HG03025 (cell line): ENCODE data around the gene SAT2.
"Not testable (repeated sequence)": the region's sequence is repeated elsewhere in the genome, so short reads cannot be mapped to it uniquely, and the experiment has no call there.

Source experiments
- ATAC-seq: cut with Tn5 transposase; IDR thresholded peaks from one replicate; pipeline ENCODE4 v1.9.1; 2021; ENCODE audit warnings: mild to moderate bottlenecking, moderate library complexity; ENCODE audit not compliant: unreplicated experiment, low FRiP score

SAT2 gene

DNA sequence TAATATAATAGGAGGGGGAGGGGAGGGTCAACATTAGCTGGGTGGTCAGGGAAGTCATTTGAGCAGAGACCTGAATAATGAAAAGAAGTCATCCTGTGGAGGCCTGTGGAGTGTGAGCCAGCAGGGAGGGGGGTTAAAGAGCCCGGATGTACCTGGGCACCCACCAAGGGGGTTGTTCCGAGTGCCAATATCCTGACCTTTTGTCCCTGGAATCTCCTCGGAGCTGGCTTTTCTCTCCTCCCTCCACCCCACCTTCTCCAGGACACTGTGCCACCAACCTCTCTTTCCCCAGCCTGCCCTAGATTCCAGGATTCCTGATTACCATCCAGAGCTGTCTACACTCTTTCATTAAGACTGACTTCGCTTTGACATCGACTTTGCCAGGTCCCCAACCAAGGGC, 8.5 kb upstream of the SAT2 start:
- no peak for ATAC-seq

DNA sequence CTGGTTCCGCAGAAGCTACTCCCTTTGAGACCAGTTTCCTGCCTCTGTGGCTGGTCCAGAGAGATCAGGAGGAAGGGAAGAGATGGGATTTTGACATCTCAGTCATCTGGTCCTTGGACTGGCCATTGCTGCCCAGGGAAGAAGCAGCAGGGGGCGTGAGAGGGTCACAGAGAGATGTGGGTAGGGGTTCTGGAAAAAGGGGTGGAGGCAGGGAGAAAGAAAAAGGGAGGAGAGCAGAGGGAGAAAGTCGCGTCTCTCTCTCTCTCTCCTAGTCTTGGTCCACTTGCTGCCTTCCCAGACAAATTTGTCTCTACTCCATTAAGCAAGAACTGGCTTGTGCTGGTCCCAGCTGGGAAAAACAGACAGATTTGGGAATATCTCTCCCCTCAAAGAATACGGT, 6.8 kb upstream of the SAT2 start:
- ATAC-seq = no peak

GRCh38 chr17:7633093-7633492, 5.5 kb upstream of the SAT2 start:
- ATAC-seq = no peak

DNA sequence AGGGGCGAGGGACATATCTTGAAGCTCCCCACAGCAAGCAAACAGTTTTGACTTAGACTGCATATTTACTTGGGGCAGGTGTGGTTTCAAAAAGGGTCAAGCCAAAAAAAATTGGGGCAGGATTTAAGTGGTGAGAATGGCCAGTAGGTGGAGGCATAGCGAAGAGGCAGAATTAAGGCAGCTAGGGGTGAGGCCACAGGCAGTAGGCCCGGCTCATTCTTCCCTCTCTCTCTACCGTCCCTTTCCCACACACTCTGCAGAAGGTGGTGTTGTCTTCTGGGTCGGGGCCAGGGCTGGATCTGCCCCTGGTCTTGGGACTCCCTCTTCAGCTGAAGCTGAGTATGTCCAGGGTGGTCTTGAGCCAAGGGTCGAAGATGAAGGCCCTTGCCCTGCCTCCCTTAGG, 4.9 kb upstream of the SAT2 start:
- ATAC-seq = no peak

GRCh38 chr17:7631398-7632380, 4.1 kb upstream of the SAT2 start:
- no peak for ATAC-seq

DNA sequence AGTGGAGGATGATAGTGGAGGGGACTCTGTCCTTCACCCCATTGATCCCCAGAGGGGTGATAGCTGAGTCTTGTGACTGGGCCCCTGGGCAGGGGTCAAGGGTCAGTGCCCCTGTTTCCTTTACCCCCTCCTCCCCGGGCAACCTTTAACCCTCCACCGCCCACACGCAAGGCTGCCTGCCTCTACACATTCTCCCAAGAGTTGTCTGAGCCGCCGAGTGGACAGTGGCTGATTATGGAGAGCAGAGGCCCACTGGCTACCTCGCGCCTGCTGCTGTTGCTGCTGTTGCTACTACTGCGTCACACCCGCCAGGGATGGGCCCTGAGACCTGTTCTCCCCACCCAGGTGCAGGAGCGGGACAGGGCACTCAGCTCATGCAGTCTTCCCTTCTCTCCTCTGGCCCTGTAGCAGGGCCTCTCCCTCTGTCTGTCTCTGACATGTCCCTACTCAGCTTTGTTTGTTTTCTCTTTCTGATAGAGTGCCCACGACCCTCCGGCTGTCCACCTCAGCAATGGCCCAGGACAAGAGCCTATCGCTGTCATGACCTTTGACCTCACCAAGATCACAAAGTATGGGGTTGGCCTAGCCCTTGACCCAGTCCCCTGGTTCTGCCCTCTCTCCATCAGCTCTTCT, 2.4 kb upstream of the SAT2 start, which contains the start of gene SHBG:
SHBG (plus strand) TSS at position 197 of the 633 bp plus-strand sequence; CDS start at position 235, 38 bp downstream.
- ATAC-seq = no peak

- ATAC-seq = no peak
Measured at GRCh38 chr17:7626956-7627249, 718 bp downstream of the SAT2 start.

DNA sequence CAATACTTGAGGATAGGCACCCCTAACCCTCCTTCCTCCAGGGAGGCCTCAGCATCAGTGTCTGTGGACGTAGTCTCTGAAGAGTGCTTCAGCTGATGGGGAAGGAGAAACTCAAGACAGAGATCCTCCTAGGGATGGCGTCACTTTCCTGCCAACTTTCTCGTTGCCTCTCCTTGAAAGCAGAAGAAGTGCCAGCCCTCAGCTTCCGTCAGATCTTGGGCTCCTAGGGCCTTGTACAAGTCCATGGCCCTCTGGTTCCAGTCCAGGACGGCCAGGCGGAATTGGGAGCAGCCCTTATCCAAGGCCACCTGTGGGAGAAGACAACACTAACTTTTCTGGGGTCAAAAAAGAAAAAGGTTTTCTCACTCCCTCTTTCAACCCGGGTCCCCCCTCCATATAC, 1.3 kb downstream of the SAT2 start:
- no peak for ATAC-seq

DNA sequence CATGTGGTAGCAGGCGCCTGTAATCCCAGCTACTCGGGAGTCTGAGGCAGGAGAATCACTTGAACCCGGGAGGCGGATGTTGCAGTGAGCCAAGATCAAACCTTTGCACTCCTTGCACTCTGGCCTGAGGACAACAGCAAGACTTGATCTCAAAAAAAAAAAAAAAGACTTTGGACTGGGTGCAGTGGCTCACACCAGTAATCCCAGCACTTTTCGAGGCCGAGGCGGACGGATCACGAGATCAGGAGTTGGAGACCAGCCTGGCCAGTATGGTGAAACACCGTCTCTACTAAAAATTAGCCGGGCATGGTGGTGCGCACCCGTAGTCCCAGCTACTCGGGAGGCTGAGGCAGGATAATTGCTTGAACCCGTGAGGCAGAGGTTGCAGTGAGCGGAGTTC, 1.9 kb downstream of the SAT2 start:
- ATAC-seq = not testable (repeated sequence)

- ATAC-seq = no peak
Measured at GRCh38 chr17:7623661-7624060, 4.0 kb downstream of the SAT2 start.

DNA sequence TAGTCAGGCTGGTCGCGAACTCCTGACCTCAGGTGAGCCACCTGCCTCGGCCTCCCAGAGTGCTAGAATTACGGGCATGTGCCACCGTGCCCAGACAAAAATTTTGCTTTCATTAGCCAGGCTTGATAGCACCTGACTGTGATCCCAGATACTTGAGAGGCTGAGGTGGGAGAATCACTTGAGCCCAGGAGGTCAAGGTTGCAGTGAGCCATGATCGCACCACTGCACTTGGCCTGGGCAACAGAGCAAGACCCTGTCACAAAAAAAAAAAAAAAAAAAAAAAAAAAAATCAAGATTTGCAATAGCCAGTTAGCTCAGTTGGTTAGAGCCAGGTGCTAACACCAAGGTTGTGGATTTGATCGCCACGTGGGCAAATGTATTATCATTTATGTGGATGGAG, 6.8 kb downstream of the SAT2 start:
- no peak for ATAC-seq

DNA sequence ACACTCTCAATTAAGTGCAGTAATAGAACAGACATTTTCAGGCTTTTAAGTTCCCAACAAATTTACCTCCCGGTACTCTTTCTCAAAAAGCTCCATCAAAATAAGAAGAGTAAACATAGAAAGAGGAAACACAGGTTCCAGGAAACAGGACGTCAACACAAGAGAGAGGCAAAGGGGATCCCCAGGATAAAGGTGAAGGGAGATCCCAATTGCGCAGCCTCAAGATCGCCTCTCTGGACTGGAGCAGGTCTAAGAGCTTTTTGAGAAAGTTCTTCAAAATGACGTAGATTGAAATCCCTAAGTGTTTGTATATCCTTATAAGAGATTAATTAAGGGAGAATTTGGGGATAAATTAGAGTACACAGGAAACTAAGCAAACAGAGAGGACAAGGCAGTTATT, 9.0 kb downstream of the SAT2 start:
- ATAC-seq = no peak

GRCh38 chr17:7615265-7615747, 12.3 kb downstream of the SAT2 start:
- ATAC-seq = no peak

GRCh38 chr17:7614425-7615264, 13.0 kb downstream of the SAT2 start, which contains the start of gene FXR2:
FXR2 (minus strand) TSS chr17:7614897; CDS start chr17:7614532, 365 bp downstream.
- ATAC-seq = peak; percentile 89

DNA sequence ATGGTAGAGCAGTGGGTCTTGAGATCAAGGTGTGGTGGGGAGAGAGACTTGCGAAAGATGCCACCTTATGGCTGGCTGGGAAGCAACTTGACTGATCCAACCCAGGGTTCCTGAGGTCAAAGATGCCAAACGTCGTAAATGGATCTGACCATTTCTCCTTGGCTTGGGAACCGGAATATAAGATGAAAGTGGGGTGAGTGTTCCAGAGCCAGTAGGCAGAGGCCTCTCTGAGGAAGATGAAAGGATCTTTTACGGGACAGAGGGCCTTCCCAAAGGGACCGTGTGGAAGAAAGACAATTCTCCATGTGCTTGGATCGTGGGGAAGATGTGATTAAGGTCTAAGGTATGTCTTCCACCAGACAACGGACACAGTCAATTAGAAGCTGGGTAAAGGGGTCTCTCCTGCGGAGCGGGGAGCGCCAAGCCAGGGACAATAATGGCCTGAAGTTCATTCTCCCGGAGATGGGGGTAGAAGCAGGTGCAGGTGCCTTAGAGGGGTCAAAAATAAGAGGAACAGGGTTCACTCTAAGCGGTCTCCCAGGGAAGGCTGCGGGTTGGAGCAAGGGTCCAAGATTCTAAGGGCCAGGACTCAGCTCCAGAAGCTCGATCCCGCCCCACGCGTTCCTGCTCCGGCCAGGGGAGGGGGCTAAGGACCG, 13.7 kb downstream of the SAT2 start:
- ATAC-seq = no peak

DNA sequence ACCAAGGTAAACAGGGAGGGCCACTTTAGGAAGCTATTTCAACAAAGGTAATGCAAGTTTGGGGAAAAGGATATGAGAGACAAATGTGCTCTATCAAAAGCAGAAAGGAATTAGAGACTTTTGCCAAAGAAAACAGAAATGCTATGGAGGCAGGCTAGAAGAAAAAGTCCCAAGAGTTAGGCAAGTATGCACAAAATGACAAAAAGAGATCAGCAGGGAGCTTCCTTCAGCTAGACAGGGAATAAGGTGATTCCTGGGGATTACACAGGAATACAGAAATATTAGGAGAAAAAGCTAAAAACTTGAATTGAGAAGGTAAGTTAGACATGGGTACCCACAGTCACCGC, 15.4 kb downstream of the SAT2 start:
- ATAC-seq = no peak

DNA sequence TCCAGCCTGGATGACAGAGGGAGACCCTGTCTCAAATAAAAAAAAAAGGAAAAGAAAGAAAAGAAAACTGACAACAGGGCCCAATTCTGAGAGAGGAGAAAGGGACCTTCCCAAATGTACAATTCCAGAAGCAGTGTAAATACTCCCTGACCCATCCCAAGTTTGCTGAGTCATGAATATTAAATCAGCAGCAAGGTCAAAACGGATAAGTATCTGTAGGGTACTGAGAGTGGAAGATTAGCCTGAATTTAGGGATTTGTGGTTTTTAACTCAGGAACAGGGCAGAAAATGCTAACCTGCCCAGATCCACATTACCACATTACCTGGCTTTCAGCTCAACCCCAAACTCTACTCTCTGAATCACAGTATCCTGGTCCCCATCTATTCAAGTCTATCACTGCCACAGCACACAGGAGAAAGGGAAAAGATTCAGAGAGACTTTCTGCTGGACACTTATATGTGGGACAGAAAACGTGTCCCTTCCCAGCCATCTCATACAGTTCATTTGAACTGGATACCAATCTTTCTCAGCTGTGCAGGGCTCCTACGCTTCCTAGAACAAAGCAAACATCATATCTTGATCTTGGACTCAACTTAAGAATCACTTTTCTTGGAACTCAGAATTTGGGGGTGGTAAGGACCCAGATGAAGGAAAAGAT, 15.9 kb downstream of the SAT2 start:
- no peak for ATAC-seq

DNA sequence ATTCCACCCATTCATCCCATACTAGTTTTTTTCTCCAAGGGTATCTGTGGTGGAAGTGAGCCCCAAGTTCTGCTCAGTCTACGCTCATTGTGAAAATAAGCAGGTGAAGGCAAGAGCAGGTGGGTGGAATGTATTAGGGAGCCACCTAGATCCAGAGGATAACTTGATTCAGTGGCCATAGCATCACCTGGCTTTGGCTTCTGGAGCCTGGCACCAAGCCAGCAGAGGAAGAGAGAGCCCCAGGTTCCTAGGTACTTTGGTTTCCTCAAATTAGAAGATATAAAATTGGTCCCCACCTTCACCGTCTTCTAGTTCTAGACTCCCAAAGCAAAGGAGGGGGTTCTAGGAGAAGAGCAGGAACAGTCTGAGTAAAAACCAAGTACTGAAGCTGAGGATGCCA, 17.0 kb downstream of the SAT2 start:
- no peak for ATAC-seq

GRCh38 chr17:7606280-7606679, 21.3 kb downstream of the SAT2 start:
- ATAC-seq = no peak

DNA sequence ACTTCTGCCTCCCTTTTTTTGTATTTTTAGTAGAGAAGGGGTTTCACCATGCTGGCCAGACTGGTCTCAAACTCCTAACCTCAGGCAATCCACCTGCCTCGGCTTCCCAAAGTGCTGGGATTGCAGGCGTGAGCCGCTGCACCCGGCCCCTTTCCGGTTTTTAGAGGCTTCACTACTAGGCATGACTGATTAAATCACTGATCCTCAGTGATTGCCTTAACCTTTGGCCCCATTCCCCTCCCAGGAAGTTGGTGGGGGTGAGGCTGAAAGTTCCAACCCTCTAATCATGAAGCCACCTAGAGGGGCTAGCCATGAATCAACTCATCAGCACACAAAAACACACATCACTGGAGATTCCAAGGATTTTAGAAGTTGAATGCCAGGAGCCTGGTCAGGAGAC, 30.1 kb downstream of the SAT2 start:
- not testable (repeated sequence) for ATAC-seq
